IMR-90 (cell line): ENCODE data around the gene WNT3.

Source experiments
- BHLHE40 ChIP-seq: fragments of 150-350 bp; IDR thresholded peaks from 2 replicates; pipeline ENCODE4 v1.6.1; 2016; ENCODE audit warnings: mild to moderate bottlenecking, low read depth, low read length
- CEBPB ChIP-seq: IDR thresholded peaks from 2 replicates; pipeline ENCODE4 v1.6.1; 2012; ENCODE audit warnings: low read depth, low read length, improper control_type of control experiment
- CHD1 ChIP-seq: IDR thresholded peaks from 2 replicates; pipeline ENCODE4 v1.6.1; 2012; ENCODE audit warnings: low read depth, low read length, improper control_type of control experiment
- CTCF ChIP-seq: conservative IDR thresholded peaks from 2 replicates; pipeline ENCODE4 v1.5.1; 2012; ENCODE audit warnings: mild to moderate bottlenecking, low read depth, low read length, improper control_type of control experiment
- ELK1 ChIP-seq: fragments of 150-350 bp; IDR thresholded peaks from 2 replicates; pipeline ENCODE4 v1.6.1; 2016; ENCODE audit warnings: low read depth, mild to moderate bottlenecking, low read length, moderate library complexity, borderline replicate concordance
- MAFK ChIP-seq: IDR thresholded peaks from 2 replicates; pipeline ENCODE4 v1.6.1; 2012; ENCODE audit warnings: low read depth, low read length, improper control_type of control experiment
- MXI1 ChIP-seq: IDR thresholded peaks from 2 replicates; pipeline ENCODE4 v1.6.1; 2012; ENCODE audit warnings: low read depth, mild to moderate bottlenecking, low read length, moderate library complexity, borderline replicate concordance
- NFE2L2 ChIP-seq: fragments of 150-350 bp; IDR thresholded peaks from 2 replicates; pipeline ENCODE4 v1.6.1; 2016; ENCODE audit warnings: low read depth, mild to moderate bottlenecking, low read length
- POLR2A ChIP-seq: IDR thresholded peaks from 2 replicates; pipeline ENCODE4 v1.6.1; 2012; ENCODE audit warnings: mild to moderate bottlenecking, low read depth, low read length
- RAD21 ChIP-seq: IDR thresholded peaks from 2 replicates; pipeline ENCODE4 v1.6.1; 2012; ENCODE audit warnings: low read length, improper control_type of control experiment
- RFX5 ChIP-seq: IDR thresholded peaks from 2 replicates; pipeline ENCODE4 v1.8.0; 2012; ENCODE audit warnings: low read depth, mild to moderate bottlenecking, low read length, moderate library complexity
- SMC3 ChIP-seq: fragments of 150-350 bp; IDR thresholded peaks from 2 replicates; pipeline ENCODE4 v1.6.1; 2016; ENCODE audit warnings: low read depth, mild to moderate bottlenecking, antibody characterized with exemption, low read length, moderate library complexity
- TF ChIP-seq, protein P1 (sequence below): fragments of 150-350 bp; IDR thresholded peaks from 2 replicates; pipeline ENCODE4 v1.6.1; 2017; ENCODE audit warnings: mild to moderate bottlenecking, antibody characterized with exemption, low read length, low read depth

- no peak for TF ChIP-seq NFE2L2
- no peak for TF ChIP-seq POLR2A
- TF ChIP-seq CTCF: no peak
- TF ChIP-seq RFX5: no peak
- TF ChIP-seq ELK1: no peak
- TF ChIP-seq, protein P1, sequence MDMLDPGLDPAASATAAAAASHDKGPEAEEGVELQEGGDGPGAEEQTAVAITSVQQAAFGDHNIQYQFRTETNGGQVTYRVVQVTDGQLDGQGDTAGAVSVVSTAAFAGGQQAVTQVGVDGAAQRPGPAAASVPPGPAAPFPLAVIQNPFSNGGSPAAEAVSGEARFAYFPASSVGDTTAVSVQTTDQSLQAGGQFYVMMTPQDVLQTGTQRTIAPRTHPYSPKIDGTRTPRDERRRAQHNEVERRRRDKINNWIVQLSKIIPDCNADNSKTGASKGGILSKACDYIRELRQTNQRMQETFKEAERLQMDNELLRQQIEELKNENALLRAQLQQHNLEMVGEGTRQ: no peak
- TF ChIP-seq MXI1: no peak
- TF ChIP-seq SMC3: no peak
- TF ChIP-seq CEBPB: no peak
- TF ChIP-seq MAFK: no peak
- TF ChIP-seq CHD1: no peak
- TF ChIP-seq RAD21: no peak
- TF ChIP-seq BHLHE40: no peak
Measured at GRCh38 chr17:46800573-46800972, 17.9 kb downstream of the WNT3 start.
